HG03342 (cell line): ENCODE results near the gene BCL2L12.

Experiments
- ATAC-seq: cut with Tn5 transposase; IDR thresholded peaks from one replicate; pipeline ENCODE4 v1.9.1; 2021; ENCODE audit warnings: mild to moderate bottlenecking, moderate library complexity; ENCODE audit not compliant: unreplicated experiment

The BCL2L12 gene

DNA sequence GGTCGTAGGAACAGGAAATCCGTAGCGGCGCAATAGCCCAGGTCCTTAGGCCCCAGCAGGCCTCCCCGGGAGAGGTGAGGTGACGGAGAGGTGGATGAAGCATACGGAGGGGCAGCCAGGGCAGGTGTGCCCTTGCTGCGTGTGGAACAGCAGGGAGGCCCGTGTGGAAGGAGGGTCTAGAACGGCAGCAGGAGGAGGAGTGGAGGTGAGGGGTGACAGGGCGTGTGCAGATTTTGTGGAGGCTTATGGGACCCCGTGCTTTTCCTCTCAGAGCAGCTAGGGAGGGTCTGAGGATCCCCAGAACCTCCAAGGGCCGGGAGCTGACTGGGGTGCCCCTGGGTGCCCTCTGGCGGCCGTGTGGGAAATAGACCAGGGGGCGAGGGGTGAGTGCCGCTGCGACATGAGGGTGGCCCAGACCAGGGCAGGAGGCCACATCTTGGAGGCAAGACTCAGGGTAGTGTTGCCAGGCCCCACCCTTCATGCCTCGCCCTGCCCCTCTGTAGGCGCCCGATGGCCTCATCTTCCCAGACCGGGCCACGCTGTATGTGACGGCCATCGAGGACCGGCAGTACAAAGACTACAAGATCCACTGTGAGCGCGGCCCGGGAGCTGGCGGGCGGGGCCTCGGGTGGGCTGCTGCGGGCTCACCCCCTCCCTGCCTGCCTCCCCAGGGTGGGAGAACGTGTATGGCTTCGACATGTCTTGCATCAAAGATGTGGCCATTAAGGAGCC, 18.7 kb downstream of the BCL2L12 start:
- ATAC-seq, result no peak

DNA sequence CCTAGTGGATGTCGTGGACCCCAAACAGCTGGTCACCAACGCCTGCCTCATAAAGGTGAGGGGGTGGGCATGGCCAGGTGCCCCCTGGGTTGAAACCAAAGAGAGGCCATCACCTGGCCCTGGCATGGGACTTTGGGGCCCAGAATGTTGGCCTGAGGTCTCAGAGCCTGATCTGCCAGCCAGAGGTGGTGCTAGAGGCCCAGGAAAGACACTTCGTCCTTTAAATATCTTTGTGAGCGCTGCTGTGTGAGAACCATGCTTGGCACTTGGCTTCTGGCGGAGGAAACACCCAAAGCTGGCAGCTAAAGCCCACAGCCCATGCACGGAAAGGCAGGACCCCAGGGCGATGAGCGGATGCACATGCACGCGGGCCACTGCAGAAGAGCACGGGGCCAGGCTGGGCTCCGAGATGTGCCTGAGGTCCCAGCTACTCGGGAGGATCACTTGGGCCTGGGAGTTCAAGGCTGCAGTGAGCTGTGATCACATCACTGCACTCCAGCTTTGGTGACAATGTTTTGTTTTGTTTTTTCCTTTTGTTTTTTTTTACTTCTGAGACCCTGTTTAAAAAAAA, 19.3 kb downstream of the BCL2L12 start:
- no peak for ATAC-seq

DNA sequence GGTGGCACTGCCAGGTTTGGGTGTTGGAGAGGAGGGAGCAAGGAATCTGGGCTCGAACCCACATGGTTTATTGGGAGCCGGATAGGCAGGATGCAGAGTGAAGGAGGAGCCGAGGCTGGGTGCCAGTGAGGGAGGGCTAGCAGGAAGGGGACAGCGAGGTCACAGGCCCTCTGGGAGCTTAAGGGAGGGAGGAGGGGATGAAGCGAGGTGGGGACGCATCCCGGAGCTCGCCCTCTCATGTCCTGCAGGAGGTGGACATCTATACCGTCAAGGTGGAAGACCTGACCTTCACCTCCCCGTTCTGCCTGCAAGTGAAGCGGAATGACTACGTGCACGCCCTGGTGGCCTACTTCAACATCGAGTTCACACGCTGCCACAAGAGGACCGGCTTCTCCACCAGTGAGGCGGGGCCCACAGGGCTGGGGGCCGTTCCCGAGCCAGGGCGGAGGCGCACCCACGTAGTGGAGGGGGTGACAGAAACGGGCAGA, 20.2 kb downstream of the BCL2L12 start:
- no peak for ATAC-seq

DNA sequence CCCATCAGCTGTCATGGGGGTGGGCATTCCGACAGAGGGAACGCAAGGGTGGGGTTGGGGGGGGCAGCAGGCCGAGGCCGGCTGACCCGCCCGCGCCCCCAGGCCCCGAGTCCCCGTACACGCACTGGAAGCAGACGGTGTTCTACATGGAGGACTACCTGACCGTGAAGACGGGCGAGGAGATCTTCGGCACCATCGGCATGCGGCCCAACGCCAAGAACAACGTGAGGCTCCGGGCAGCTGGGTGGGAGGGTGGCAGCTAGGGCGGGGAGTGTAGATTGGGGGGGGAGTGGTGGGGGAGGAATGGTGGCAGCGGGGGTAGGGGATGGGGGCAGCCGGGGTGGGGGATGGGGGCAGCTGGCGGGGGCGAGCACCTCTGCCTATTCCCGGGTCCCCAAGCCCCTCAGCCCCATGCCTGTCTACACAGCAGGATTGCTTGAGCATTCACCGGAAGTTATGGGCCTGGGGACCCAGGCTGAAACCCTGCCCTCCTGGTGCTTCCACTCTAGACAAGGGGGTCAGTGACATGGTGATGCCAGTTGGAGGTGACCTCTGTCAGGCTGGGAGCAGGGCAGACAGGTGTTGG, 20.9 kb downstream of the BCL2L12 start:
- ATAC-seq, result no peak

DNA sequence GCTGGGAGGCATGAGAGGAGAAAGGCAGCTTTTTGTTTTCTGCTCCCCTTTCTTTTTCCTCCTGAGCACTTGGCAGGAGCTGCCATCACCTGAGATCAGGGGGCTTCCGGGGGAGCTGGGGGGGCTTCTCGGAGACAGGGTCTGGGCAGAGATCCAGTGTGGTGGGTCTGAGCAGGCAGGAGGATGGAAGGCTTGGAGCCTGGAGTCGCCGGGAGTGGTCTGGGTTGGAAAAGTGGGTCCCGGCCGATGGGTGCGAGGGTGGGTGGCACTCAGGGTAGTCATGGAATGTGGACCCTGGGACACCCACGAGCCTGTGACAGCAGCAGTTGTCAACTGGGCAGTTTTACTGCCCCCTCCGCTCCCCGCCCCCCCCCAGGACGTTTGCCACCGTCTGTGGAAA, 21.4 kb downstream of the BCL2L12 start:
- ATAC-seq, result no peak

DNA sequence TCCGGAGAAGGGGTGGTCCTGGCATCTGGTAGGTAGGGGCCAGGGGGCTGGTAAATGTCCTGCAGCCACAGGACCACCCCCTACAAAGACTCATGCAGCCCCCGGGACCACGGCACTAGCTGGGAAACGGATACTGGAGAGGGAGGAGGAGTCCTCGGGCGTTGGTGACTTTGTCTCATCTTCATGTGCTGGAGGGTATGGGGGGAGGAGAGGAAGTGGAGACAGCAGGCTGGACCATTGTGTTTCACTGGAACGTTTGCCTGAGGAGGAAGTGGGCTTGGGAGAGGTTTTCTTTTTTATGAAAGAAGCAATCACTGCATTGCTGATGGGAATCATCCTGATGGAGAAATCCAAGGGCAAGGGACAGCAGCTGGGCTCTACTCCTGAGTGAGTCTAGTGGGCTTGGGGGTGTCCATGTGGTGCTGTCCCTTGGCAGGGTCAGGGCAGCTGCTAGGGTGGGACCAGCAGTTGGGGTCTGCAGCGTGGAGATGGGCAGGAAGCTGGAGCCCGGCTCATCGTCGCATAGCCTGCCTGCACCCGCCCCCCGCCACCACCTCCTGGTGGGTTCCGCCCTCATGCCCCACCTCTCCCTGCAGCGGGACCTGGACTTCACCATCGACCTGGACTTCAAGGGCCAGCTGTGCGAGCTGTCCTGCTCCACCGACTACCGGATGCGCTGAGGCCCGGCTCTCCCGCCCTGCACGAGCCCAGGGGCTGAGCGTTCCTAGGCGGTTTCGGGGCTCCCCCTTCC, 22.0 kb downstream of the BCL2L12 start:
- no peak for ATAC-seq

DNA sequence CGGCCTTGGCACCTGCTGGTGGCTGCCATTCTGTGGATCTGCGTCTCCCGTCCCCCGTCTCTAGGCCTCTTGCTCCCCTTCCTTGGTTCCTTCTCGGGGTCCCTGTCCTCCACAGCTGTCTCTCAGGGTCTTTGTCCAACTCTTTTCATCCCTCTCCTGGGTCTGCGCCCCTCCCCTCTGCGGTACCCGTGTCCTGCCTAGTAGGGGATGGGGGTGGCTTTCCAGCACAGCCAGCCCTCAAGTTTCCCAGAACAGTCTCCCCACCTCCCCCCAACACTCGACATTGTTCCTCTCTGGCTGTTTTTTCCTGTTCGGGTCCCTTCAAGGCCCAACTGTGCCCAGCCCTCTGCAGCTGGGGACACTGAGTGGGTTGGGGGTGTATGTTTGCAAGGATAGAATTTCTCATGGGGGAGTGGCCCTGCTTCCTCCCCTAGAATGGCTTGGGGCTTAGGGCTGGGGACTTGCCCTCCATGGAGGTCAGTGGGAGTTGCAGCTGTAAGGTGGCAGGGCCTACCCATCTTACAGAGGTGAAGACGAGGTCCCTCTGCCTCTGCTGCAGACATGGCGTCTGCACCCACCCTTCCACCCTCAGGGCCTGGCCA, 22.9 kb downstream of the BCL2L12 start:
- ATAC-seq, result no peak

DNA sequence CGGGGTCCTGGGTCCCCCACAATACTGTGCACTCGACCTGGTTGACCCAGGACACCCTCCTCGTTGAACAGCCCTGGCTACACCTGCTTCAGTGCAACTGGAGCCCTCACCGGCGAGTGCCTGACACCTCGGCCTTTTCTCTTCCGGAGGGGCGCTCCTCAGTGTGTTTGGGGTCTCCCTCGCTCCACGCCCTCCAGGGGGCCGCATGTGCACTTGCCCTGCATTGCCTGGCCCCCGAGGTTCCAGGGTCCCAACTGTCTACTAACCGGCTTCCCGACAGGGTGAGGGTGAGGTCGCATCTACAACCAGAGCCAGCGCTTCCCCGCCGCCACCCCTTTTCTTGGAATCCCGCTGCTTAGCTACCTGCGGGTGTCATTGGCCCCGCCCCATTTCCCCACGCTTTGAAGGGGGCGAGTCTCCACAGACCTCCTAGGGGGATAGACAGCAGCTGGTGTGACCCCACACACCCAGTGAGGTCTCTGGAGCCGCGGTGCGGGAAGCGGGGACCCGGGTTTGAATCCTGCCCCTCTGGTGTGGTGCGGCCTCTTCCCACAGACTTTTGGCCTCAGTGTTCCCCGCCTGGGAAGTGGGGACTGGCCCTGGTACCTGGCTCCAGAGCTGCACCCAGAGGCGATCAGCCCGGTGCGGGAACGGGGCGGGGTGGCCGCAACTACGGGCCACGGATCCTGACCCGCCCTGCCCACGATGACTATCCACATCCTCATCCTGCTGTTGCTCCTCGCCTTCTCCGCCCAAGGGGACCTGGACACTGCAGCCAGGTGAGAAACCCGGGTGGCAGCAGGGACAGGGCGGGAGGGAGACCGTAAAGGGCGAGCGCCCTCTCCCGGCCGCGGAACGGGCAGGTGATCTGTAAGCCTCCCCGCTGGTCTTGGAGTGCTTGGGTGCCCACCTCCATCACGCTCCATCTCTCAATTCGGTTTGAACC, 23.7 kb downstream of the BCL2L12 start, which contains the start of gene ADM5:
Gene ADM5 (plus strand): TSS at position 462 of the 946 bp plus-strand sequence. CDS start 244 bp downstream, at position 706.
- ATAC-seq, result no peak

DNA sequence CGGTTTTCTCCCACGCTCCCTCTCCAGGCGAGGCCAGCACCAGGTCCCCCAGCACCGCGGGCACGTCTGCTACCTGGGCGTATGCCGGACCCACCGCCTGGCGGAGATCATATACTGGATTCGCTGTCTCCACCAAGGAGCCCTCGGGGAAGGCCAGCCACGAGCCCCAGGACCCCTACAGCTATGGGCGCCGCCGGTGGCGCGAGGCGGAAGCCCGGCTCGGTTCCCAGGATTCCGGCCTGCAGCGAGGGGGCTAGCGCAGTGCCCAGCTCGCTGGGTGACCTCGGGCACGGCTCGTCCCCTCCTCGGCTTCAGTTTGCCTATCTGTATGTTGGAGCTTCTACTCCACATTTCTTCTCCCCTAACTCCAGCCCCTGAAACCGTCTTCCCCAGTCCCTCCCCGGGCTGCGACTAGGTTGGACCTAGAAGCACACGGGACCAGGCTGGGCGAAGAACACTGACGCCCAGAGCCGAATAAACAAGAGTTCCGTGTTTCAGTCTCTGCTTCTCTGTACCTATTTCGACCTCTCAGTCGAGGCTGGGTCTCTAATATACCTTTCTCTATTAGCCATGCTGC, 24.4 kb downstream of the BCL2L12 start:
- no peak for ATAC-seq

DNA sequence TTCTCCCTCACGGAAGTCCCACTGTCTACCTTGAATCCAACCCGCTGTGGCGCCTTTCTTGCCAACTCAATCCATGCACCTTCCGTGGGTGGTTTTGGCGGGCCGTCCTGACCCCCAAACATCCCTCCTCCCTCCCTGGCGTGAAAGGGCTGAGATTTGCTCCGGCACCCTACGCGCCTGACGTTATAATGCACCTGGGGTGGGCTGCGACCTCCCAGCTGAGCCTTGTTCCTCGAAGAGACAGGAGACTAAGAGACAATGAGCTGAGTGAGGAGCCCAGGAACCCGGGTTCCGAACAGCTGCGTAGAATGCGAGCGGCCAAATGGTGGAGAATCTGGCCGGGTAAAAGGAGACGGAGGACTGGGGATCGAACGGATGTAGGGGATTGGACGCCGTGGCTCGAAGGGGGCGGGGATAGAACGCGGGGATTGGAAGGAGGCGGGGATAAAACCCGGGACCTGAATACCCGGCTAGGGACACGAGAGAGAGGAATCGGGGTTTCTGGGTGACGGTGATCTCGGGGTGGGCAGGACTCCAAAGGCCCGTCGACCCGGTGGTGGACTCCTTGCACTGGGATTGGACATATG, 25.0 kb downstream of the BCL2L12 start, which contains the start of gene CPT1C:
Gene CPT1C (plus strand): TSS at position 461 of the 587 bp plus-strand sequence. CDS start 1,137 bp downstream, outside the sequence.
- no peak for ATAC-seq

DNA sequence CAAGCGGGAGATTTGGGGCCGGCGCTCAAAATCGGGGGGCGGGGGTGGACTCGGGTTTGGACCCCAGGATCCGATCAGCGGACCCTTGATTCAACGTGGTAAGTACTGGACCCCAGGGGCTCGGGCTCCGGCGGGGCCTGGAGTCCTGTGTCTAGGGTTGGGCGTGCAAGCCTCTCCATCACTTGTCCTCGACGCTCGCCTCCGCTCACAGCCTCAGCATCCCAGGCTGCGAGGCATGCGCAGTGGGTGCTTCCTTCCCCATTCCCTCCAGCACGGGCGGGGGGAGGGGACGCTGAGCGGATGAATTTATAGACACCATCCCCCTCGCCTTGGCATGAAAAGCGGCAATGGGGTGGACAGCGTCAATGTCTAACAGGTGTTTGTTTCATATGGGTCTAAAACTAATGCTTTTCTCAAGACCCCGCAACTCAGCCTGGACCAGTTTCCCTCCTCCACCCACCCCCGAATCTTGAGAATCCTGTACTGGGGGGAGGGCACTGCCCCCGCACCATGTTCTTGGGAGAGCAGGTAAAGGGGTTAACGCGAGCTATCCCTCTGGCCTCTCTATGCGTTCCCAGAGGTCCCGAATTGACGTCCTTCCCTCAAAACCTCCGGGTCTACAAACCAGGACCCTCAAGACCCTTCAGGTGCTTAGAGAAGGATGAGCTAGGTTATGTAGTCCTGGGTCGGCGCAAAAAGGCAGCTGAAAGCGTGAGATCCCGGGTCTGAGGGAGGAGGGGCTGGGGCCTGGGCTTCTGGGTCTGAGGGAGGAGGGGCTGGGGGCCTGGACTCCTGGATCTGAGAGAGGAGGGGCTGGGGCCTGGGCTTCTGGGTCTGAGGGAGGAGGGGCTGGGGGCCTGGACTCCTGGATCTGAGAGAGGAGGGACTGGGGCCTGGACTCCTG, 25.8 kb downstream of the BCL2L12 start:
- no peak for ATAC-seq

DNA sequence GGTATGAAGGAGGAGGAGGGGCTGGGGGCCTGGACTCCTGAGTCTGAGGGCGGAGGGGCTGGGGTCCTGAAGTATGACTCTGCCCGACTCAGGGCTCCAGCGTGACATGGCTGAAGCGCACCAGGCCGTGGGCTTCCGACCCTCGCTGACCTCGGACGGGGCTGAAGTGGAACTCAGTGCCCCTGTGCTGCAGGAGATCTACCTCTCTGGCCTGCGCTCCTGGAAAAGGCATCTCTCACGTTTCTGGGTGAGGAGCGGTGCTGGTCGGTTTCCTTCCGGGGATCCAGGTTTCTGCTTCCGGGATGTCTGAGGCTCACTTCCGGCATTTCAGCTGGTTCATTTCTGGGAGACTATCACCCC, 26.4 kb downstream of the BCL2L12 start:
- no peak for ATAC-seq

DNA sequence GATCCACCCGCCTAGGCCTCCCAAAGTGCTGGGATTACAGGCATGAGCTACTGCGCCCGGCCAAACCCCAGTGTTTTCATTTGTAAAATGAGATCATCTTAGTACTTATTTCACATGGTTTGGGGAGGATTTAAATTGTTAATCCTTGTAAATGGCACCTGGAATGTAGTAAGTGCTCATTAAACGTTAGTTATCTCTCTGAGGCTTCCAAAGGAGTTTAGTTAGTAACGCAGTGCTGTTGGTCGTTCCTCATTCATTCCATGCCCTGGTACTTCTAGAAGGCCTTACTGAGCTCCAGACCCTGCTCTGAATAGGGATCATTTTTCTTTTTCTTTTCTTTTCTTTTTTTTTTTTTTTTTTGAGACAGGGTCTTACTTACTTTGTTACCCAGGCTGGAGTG, 30.4 kb downstream of the BCL2L12 start:
- no peak for ATAC-seq

DNA sequence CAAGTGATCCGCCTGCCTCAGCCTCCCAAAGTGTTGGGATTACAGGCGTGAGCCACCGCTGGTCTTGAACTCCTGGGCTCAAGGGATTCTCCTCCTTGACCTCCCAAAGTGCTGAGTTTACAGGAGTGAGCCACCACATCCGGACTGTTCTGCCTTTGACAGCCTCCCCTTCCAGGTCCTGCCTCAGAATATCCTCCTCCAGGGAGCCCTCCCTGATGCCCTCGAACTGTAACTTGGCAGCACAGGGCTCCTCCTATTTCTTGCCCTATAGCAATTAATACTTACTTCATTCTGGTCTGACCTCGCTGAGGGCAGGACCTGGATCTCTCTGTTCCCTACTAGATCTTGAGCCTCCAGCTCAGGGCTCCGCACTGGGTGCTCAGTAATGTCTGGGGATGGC, 31.1 kb downstream of the BCL2L12 start:
- no peak for ATAC-seq

DNA sequence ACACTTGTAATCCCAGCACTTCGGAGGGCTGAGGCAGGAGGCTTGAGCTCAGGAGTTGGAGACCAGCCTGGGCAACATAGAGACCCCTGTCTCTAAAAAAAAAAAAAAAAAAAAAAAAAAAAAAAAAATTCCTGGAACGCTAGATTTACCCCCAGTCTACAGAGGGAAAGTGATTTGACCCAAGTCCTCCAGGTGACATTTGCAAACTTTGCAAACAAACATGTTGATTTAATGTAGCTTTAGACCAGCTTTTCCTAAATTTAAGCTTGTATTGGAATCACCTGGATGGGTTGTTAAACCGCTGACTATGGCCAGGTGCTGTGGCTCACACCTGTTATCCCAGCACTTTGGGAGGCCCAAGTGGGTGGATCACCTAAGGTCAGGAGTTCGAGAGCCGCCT, 33.6 kb downstream of the BCL2L12 start:
- ATAC-seq, result no peak

DNA sequence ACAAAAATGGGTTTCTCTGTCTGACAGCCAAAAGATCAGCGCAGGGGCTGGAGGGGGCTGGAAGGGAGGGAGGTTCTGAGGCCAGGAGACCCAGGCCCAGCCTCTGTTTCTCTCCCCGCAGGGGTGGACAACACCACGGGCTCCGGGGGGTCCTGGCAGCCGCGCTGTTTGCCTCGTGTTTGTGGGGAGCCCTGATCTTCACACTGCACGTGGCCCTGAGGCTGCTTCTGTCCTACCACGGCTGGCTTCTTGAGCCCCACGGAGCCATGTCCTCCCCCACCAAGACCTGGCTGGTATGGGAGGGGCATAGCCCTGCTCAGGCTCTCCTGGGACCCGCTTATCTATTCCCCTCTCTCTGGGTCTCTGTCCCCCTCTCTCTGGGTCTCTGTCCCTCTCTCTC, 34.8 kb downstream of the BCL2L12 start:
- no peak for ATAC-seq

DNA sequence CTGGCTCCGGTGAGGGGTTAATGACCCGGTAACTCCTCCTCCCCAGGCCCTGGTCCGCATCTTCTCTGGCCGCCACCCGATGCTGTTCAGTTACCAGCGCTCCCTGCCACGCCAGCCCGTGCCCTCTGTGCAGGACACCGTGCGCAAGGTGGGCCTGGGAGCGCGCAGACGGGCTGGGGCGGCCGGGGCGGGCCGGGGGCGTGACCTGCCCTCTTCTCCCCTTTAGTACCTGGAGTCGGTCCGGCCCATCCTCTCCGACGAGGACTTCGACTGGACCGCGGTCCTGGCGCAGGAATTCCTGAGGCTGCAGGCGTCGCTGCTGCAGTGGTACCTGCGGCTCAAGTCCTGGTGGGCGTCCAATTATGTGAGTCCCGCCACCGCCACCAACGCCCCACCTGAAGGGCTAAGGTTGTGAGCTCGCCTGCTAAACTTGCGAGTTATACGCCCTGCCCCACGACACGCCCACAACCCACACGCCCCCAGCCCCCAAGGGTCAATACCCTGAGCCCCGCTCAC, 35.6 kb downstream of the BCL2L12 start:
- ATAC-seq, result no peak
